NCI-H460 (cell line): ENCODE data around the gene ITGB7. TPM values are rescaled to one million over a fixed set of nuclear protein-coding genes. Genes with fewer than 3 reads are reported as not detected.

Source experiments
- DNase-seq: peaks from one replicate; pipeline ENCODE4 v3.0.0-alpha.2; 2016; ENCODE audit warnings: low read depth; ENCODE audit errors: extremely low read depth
- polyA plus RNA-seq: library from polyadenylated mRNA; depleted of rRNA; stranded (reverse); fragments of >200 nt; gene quantifications from 2 replicates; pipeline ENCODE4 v1.2.3, GENCODE V29; 2014; cell fraction: nucleus; rRNA removed
- total RNA-seq: library from RNA; depleted of rRNA; stranded (reverse); fragments of >200 nt; shearing (Covaris generic); gene quantifications from 2 replicates; pipeline ENCODE4 v1.2.3, GENCODE V29; 2014; rRNA removed

Gene ITGB7, protein sequence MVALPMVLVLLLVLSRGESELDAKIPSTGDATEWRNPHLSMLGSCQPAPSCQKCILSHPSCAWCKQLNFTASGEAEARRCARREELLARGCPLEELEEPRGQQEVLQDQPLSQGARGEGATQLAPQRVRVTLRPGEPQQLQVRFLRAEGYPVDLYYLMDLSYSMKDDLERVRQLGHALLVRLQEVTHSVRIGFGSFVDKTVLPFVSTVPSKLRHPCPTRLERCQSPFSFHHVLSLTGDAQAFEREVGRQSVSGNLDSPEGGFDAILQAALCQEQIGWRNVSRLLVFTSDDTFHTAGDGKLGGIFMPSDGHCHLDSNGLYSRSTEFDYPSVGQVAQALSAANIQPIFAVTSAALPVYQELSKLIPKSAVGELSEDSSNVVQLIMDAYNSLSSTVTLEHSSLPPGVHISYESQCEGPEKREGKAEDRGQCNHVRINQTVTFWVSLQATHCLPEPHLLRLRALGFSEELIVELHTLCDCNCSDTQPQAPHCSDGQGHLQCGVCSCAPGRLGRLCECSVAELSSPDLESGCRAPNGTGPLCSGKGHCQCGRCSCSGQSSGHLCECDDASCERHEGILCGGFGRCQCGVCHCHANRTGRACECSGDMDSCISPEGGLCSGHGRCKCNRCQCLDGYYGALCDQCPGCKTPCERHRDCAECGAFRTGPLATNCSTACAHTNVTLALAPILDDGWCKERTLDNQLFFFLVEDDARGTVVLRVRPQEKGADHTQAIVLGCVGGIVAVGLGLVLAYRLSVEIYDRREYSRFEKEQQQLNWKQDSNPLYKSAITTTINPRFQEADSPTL
- total RNA-seq: not detected in 2 replicates
- 0.54 TPM in 1 of 2 replicates, not detected in the other for polyA plus RNA-seq

GRCh38 chr12:53207042-53207441 is at the start of gene ITGB7:
TSS of gene ITGB7 (minus strand) at chr12:53207251. CDS start at chr12:53200443, 6,808 bp downstream.
- no peak for DNase-seq

DNA sequence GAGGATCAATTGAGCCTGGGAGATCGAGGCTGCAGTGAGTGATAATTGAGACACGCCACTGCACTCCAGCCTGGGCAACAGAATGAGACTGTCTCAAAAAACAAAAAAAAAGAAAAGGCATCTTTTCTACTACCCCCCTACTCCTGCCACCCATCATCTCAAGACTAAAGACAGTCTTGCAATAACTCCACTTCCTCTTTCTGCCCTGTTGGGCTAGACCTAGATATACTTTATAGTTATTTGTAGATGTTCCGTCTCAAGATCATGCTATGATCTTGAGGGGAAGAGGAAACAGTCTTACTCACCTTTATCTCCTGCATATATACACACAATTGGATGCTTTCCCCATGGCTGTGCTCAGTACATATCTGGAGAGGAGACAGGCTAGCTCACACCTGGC is 48.9 kb upstream of the ITGB7 start:
- no peak for DNase-seq

DNA sequence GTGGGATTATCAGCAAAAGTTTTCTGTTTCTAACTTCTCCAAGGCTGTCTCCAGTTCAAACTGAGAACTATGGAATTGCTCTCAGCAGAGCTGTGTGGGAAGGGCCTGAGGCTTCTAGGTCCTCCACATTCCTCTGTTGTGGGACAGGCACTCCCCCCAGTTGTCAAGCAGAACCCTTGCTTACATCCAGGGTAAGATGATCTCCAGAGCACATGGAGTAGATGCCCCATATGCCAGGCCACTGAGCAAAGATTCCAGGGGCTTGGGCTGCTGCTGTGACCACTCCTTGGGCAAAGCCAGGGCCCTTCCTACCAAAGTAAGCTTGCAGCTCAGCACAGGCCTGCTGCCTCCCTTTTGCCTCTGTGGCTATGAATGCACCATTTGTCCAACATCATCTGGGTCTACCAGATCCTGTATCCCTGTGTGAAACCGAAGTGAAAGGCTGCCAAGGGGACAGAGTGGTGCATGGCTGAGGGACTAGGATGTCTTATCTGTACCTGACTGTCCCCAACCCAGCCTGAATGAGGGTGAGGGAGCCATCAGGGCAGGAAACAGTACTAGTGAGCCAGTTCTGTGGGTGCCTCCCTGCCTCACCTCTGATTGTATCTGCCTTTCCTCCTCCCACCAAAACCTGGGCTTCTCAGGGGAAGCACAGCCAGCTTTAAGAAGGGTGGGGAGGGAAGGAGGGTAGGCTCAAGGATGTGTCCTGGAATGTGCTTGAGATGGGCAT is 47.9 kb upstream of the ITGB7 start:
- DNase-seq: no peak

DNA sequence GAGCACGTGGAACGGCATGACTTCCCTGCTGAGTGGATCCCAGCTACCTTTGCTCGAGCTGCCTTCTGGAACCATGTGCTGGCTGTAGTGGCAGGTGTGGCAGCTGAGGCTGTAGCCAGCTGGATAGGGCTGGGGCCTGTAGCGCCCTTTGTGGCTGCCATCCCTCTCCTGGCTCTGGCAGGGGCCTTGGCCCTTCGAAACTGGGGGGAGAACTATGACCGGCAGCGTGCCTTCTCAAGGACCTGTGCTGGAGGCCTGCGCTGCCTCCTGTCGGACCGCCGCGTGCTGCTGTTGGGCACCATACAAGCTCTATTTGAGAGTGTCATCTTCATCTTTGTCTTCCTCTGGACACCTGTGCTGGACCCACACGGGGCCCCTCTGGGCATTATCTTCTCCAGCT is 46.2 kb upstream of the ITGB7 start:
- no peak for DNase-seq

- peak; percentile 4 for DNase-seq
Observed at GRCh38 chr12:53252349-53252916, 45.4 kb upstream of the ITGB7 start.

DNA sequence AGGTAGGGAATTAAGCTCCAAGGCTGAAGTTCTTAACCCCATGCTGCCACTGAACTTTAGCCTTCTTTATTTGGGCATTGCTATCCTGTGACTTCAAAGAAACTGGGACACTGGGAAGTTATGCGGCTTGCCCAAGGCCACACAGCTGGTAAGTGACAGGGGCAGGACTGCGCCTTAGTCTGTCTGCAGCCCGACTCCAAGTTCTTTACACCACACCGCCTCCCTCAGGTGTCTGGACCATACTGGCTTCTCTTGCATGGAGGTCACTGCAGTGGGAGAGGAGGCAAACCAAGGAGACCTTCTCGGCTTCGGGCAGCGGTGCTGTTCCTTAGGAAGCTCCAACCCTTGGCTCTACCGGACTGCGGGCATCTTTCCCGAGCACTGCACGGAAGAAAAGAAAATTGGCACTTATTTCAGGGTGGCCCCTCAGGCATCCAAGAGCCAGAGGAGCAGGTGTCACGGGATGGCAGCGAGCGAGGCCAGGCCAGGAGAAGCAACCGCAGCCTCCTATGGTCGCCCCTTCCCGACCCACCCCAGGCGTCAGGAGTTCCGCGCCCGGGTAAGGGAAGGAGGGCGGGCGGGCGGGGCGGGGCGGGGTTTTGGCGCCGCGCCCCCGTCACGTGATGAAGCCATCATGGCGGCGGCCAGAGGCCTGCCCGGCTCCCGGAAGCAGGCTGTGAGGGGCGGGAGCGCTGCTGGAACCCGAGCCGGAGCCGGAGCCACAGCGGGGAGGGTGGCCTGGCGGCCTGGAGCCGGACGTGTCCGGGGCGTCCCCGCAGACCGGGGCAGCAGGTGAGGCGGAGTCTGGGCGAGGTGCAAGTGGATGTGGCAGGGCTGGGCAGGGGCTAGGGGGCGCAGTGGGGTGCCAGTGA is 44.7 kb upstream of the ITGB7 start:
- DNase-seq: peak; percentile 67

DNA sequence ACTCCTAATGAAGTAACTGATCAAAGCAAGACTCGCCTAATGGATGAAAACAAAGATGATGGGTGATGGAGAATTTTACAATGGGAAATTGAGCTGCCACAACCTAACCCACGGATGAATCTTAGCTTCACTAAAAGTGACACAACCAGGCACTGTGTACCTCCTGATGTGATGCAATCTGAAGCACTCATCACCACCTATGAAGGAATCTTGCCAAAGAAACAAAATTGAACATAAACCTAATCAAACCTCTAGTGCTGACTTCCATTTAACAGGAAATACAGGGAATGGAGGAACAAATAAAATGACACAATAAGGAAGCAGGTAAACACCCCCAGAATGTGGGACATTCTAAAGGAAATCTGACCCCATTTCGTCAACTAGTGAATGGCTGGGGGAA is 38.2 kb upstream of the ITGB7 start:
- DNase-seq: no peak

DNA sequence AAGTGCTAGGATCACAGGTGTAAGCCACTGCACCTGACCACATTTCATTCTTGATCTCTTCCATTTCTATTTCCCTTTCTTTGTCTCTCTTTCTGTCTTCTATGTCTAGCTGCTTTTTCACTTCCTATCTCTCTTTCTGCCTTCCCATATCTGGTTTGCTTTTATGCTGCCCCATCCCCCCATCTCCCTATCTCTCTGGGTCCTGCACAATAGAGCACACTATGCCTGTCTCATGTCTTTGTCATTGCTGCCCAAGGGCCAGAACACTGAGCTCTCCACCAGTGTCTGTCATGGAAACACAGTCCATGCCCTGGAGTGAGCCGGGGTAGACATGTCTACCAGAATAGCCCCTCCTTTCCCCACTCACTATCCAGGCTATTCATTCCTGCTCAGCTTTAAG is 37.3 kb upstream of the ITGB7 start:
- DNase-seq: no peak

- no peak for DNase-seq
Observed at GRCh38 chr12:53241623-53242412, 34.8 kb upstream of the ITGB7 start.

GRCh38 chr12:53239643-53240258 is 32.7 kb upstream of the ITGB7 start:
- DNase-seq: no peak

- no peak for DNase-seq
Observed at GRCh38 chr12:53236443-53237111, 29.5 kb upstream of the ITGB7 start.

DNA sequence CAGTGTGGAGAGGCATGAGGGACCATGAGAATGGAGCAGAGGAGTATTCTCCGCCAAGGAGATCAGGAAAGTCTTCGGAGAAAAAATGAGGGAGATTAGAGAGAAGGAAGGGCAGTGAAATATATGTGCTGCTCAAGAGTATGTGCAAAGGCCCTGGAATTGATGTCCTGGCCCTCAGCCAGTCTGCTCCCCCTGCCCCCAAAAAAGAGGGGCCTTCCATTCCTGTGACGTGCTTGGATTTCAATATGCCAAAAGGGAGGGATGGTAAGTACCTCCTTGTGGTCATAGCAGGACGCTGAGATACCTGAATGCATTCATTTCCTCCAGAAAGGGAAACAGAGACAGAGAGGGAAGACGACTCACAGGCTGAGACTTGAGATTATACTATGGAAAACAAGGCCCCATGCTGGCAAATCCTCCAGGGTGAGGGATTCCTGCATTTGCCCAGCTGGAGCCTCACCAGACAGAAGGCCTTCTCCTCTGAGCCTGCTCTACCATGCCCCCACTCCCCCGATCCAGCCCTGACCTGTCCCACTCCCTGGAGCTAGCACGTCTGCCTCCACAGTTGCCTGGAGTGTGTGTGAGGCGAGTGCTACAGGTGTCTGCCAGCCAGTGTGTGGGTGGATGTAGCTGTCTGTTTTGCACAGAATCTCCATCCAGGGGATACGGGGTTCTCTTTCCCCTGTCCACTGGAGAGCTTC is 28.8 kb upstream of the ITGB7 start:
- DNase-seq: no peak

DNA sequence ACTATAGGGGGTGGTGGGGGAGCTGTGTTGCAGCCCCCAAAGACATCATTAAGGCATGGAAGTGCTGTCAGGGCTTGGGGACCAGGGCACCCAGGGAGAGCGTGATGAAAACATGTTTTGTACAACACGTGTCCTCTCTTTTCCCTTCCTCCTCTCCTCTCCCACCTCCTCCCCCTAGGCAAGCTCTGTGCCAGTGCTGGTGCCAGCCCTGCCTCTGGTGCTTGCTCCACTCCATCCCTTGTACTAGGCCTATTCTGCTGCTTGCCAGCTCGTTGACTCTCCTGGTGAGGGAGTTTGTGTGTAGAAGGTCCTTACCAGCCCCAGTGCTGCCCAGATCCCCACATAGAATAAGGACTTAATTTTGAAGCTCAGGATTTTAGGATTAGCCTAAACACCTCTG is 28.1 kb upstream of the ITGB7 start:
- DNase-seq: no peak

DNA sequence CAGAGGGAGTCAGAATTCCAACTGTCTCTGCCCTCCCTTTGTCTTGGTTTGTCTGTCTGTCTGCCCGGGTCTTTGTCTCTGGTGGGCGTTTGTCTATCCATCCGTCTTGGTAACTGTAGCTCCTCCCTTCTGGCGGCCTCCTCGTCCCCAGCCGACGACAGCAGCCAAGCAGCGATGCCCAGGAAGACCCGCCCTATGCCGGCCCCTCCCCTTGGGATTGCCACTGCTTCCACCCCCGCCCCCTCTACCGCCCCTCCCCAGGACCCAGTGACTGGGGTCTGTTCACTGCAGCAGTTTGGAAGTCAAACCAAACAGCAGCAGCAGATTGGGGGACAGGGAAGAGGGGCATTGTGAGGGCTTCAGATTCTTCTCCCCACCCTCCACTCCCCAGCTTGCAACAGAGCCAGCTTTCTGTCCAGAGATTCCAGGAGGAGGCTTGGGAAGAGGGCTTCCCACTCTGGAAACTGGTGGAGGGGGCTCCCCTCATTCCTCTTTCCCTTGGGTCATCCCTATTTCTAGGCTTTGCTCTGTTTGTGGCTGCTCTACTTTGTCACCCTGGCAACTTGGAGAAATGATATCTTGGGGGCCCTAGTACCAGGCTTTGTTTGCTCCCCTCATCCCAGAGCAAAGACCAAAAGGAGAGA is 27.3 kb upstream of the ITGB7 start:
- no peak for DNase-seq

DNA sequence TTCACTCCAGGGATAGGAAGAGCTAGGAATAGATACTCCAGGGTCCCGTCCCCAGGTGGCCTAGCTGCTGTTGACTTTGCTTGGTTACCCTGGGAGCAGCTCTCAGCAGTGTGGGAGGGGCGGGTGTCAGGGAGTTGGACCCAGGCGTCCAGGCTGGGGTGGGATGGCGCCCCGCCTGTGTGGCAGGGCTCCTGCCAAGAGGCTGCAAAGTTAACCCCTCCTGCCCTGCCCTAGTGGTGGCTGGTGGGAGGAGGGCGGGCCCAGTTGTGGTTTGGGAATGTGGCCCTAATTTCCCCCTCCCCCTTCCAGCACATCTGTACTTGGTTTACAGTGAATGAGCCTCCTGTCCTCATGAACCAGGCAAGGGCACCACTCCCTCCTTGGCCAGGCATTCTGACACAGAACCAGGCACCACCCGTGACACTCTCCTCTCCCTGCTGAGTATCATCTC is 26.6 kb upstream of the ITGB7 start:
- DNase-seq: no peak

DNA sequence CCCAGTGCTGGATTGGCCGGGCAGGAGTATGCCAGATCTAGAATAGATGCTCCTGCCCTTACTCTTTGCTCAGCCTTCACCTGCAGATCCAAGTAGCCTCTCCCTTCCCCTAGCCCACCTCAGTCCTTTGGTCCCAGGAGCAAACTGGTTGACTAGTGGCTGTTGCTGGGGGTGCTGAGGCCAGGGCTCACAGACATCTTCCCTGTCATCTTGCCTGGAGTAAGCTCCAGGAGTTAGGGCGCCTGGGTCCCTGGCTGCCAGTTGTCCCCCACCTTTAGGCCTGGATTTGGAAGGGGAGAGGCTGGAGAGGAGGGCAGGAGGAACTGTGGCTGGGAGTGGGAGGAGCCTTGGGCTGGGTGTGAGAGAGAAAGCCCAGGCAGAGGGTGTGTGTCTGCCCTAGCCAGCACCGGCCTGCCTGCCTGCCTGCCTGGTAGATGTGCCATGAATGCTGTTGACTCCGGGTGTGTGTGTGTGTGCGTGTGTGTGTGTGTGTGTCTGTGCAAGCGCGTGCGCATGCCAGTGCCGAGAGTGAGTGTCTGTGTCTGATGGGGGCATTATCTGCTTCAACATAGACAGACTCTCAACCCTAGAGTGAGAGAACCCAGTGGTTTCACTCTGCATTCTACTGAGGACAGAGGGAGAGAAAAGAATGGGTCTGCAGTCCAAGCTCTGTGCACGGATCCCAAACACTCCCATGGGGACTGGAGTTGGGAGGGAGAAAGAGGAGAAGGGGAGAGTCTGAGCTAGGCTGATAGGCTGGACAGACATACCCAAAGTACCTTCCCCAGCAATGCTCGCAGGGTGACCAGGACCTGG is 25.8 kb upstream of the ITGB7 start:
- DNase-seq: no peak
